Left ventricle myocardium inferior (tissue), 1 donor: Measurements from ENCODE around the gene KCNMA1. TPM values are rescaled to one million over a fixed set of nuclear protein-coding genes. Genes with fewer than 3 reads are reported as not detected.
A peak's percentile ranks its signal among the peaks of the same experiment; 100 is the strongest.

ENCODE experiments used
- DNase-seq: peaks from one replicate; pipeline ENCODE4 v3.0.0-alpha.2; 2020
- H3K27ac ChIP-seq: fragments of 200-600 bp; replicated peaks from 2 replicates; pipeline ENCODE4 v1.8.0; 2021
- H3K27me3 ChIP-seq: fragments of 200-600 bp; 2 replicates; pipeline ENCODE4 v1.8.0; 2021; ENCODE audit warnings: low read depth
- H3K36me3 ChIP-seq: fragments of 200-600 bp; 2 replicates; pipeline ENCODE4 v1.8.0; 2021
- H3K4me1 ChIP-seq: fragments of 200-600 bp; 2 replicates; pipeline ENCODE4 v1.8.0; 2021
- H3K4me3 ChIP-seq: fragments of 200-600 bp; 2 replicates; pipeline ENCODE4 v1.8.0; 2021; ENCODE audit warnings: mild to moderate bottlenecking, moderate library complexity
- H3K9me3 ChIP-seq: fragments of 200-600 bp; replicated peaks from 2 replicates; pipeline ENCODE4 v1.8.0; 2021
- CTCF ChIP-seq: fragments of 200-600 bp; IDR thresholded peaks from 2 replicates; pipeline ENCODE4 v1.8.0; 2021; ENCODE audit warnings: antibody characterized with exemption, mild to moderate bottlenecking, borderline replicate concordance
- intact Hi-C: fragments of 100-400 bp; cut with micrococcal nuclease; formaldehyde crosslinking; loops from one replicate; pipeline ENCODE4 v1.11.0; 2022
- total RNA-seq: library from RNA; stranded (reverse); fragmentation: NEBNext Ultra II Directional; extraction: Animal tissue kit (Norgen Biotek cat#: 25700); gene quantifications from one replicate; pipeline ENCODE4 v1.2.1, GENCODE V29; 2021
- donor health status: DM: no; HTN: yes; CAD: no; lungs with severe emphysema.

KCNMA1 gene
- total RNA-seq, 1 donor from 2014 or later: 1.8 TPM

- peak; percentile 92 for TF ChIP-seq CTCF
- no peak overlapping the region for H3K4me3 ChIP-seq
- peak; percentile 60 for DNase-seq
- no peaks in the 10 kb centered on the region for H3K9me3 ChIP-seq
- no peak overlapping the region for H3K27ac ChIP-seq
- no peaks in the 10 kb centered on the region for H3K36me3 ChIP-seq
- peaks cover 62% of the 10 kb centered on the region for H3K27me3 ChIP-seq
- intact Hi-C loops: loop anchor here (5.0 kb wide), 1 partner anchor 468 kb away; no protein-coding TSS in a partner anchor
- H3K4me1 ChIP-seq: no peaks in the 10 kb centered on the region
Measured at GRCh38 chr10:77173615-77174461, 463.8 kb downstream of the KCNMA1 start.

- no peaks in the 10 kb centered on the region for H3K4me1 ChIP-seq
- intact Hi-C loops: loop anchor here (5.0 kb wide), 1 partner anchor 470 kb away; no protein-coding TSS in a partner anchor
- DNase-seq: no peak
- peaks cover 63% of the 10 kb centered on the region for H3K27me3 ChIP-seq
- no peaks in the 10 kb centered on the region for H3K36me3 ChIP-seq
- H3K27ac ChIP-seq: no peak overlapping the region
- TF ChIP-seq CTCF: no peak
- no peak overlapping the region for H3K4me3 ChIP-seq
- no peaks in the 10 kb centered on the region for H3K9me3 ChIP-seq
Measured at GRCh38 chr10:77172086-77172485, 465.5 kb downstream of the KCNMA1 start.

GRCh38 chr10:77168861-77169260 is 468.7 kb downstream of the KCNMA1 start:
- peaks cover 46% of the 10 kb centered on the region for H3K27me3 ChIP-seq
- H3K36me3 ChIP-seq: no peaks in the 10 kb centered on the region
- no peak for DNase-seq
- peaks cover 4% of the 10 kb centered on the region for H3K4me1 ChIP-seq
- no peak overlapping the region for H3K27ac ChIP-seq
- intact Hi-C loops: loop anchor here (10.0 kb wide), 1 partner anchor 546 kb away; no protein-coding TSS in a partner anchor
- no peak for TF ChIP-seq CTCF
- no peaks in the 10 kb centered on the region for H3K9me3 ChIP-seq
- H3K4me3 ChIP-seq: no peak overlapping the region

- Histone ChIP-seq H3K27me3 (peaks cover 45% of the 10 kb centered on the region), H3K27ac (no peak overlapping the region), H3K36me3 (no peaks in the 10 kb centered on the region), H3K4me3 (no peak overlapping the region), H3K4me1 (peaks cover 4% of the 10 kb centered on the region), H3K9me3 (no peaks in the 10 kb centered on the region)
- no peak for DNase-seq
- no peak for TF ChIP-seq CTCF
- intact Hi-C loops: loop anchor here (10.0 kb wide), 1 partner anchor 547 kb away; no protein-coding TSS in a partner anchor
Measured at GRCh38 chr10:77168161-77168560, 469.4 kb downstream of the KCNMA1 start.

- Histone ChIP-seq H3K9me3 (no peaks in the 10 kb centered on the region), H3K27ac (no peak overlapping the region), H3K4me1 (peaks cover 4% of the 10 kb centered on the region), H3K27me3 (peaks cover 39% of the 10 kb centered on the region), H3K4me3 (no peak overlapping the region), H3K36me3 (no peaks in the 10 kb centered on the region)
- no peak for DNase-seq
- peak; percentile 81 for TF ChIP-seq CTCF
- intact Hi-C loops: loop anchor here (10.0 kb wide), 1 partner anchor 549 kb away; no protein-coding TSS in a partner anchor
Measured at GRCh38 chr10:77165445-77166208, 472.0 kb downstream of the KCNMA1 start.
